PC-3 (cell line): ENCODE results near the gene SLC6A3. TPM values are rescaled to one million over a fixed set of nuclear protein-coding genes. Genes with fewer than 3 reads are reported as not detected.
"Not testable (repeated sequence)": the region's sequence is repeated elsewhere in the genome, so short reads cannot be mapped to it uniquely, and the experiment has no call there.

Source experiments
- ATAC-seq: fragments of 200-7000 bp; cut with Tn5 transposase; 2 replicates; pipeline ENCODE4 v1.9.1; 2020; ENCODE audit warnings: mild to moderate bottlenecking, moderate library complexity
- BruUV-seq: library from RNA; stranded (reverse); fragments of 400-500 nt; replicated peaks from 2 replicates; lab custom pipeline; 2021; lab: Mats Ljungman, UMichigan
- CTCF ChIA-PET: fragments of 300-600 bp; sonication (Branson Sonifier 250); formaldehyde crosslinking; loops from one replicate; lab custom pipeline; 2022; ENCODE audit warnings: antibody characterized with exemption; lab: Charles Lee
- POLR2A ChIA-PET: fragments of 300-600 bp; sonication (Branson Sonifier 250); formaldehyde crosslinking; loops from one replicate; lab custom pipeline; 2022; ENCODE audit warnings: antibody characterized with exemption; ENCODE audit not compliant: unreplicated experiment; lab: Charles Lee
- DNase-seq: peaks from one replicate; pipeline ENCODE4 v3.0.0-alpha.2; 2015
- H2AFZ ChIP-seq: fragments of 300-600 bp; sonication (generic); 2 replicates; pipeline ENCODE4 v1.6.0; 2016; ENCODE audit warnings: antibody characterized with exemption, low read length
- H3F3A ChIP-seq: fragments of 300-600 bp; sonication (generic); one replicate; pipeline ENCODE4 v1.6.0; 2017; ENCODE audit warnings: antibody characterized with exemption, low read length, control low read depth, mild to moderate bottlenecking; ENCODE audit not compliant: unreplicated experiment
- H3K27ac ChIP-seq: fragments of 300-600 bp; sonication (generic); 2 replicates; pipeline ENCODE4 v1.5.1; 2016; ENCODE audit warnings: mild to moderate bottlenecking, low read length
- H3K27me3 ChIP-seq: fragments of 300-600 bp; sonication (generic); 2 replicates; pipeline ENCODE4 v1.6.1; 2016; ENCODE audit warnings: low read length, mixed read lengths
- H3K36me3 ChIP-seq: fragments of 300-600 bp; sonication (generic); 2 replicates; pipeline ENCODE4 v1.6.1; 2016; ENCODE audit warnings: low read depth, mixed run types, low read length, mixed read lengths
- H3K4me1 ChIP-seq: fragments of 300-600 bp; sonication (generic); 2 replicates; pipeline ENCODE4 v1.5.1; 2016; ENCODE audit warnings: low read length; ENCODE audit not compliant: insufficient read depth
- H3K4me2 ChIP-seq: fragments of 300-600 bp; sonication (generic); 2 replicates; pipeline ENCODE4 v1.6.0; 2016; ENCODE audit warnings: low read length
- H3K4me3 ChIP-seq: fragments of 300-600 bp; sonication (generic); 2 replicates; pipeline ENCODE4 v1.5.1; 2016; ENCODE audit warnings: mild to moderate bottlenecking, low read length, mixed read lengths
- H3K79me2 ChIP-seq: fragments of 300-600 bp; sonication (generic); 2 replicates; pipeline ENCODE4 v1.6.1; 2017; ENCODE audit warnings: low read length, mixed read lengths
- H3K9ac ChIP-seq: fragments of 300-600 bp; sonication (generic); 2 replicates; pipeline ENCODE4 v1.6.0; 2016; ENCODE audit warnings: mild to moderate bottlenecking, low read length
- H3K9me2 ChIP-seq: fragments of 300-600 bp; sonication (generic); replicated peaks from 2 replicates; pipeline ENCODE4 v1.6.1; 2016; ENCODE audit warnings: mixed run types, low read length, mixed read lengths
- H3K9me3 ChIP-seq: fragments of 300-600 bp; sonication (generic); 2 replicates; pipeline ENCODE4 v1.6.1; 2016; ENCODE audit warnings: low read length, mixed read lengths
- H4K20me1 ChIP-seq: fragments of 300-600 bp; sonication (generic); 2 replicates; pipeline ENCODE4 v1.6.1; 2016; ENCODE audit warnings: low read length, mixed read lengths
- CTCF ChIP-seq: fragments of 300-600 bp; sonication (generic); conservative IDR thresholded peaks from 2 replicates; pipeline ENCODE4 v1.5.1; 2017; ENCODE audit warnings: antibody characterized with exemption, low read depth, mild to moderate bottlenecking, low read length
- EZH2 ChIP-seq: fragments of 300-600 bp; sonication (generic); IDR thresholded peaks from one replicate; pipeline ENCODE4 v1.6.1; 2017; ENCODE audit warnings: antibody characterized with exemption, mild to moderate bottlenecking, low read length; ENCODE audit not compliant: unreplicated experiment
- EZH2phosphoT487 ChIP-seq: fragments of 300-600 bp; sonication (generic); IDR thresholded peaks from 2 replicates; pipeline ENCODE4 v1.6.1; 2018; ENCODE audit warnings: mild to moderate bottlenecking, antibody characterized with exemption, low read length, borderline replicate concordance
- intact Hi-C: fragments of 100-400 bp; cut with micrococcal nuclease; formaldehyde crosslinking; loops from 2 replicates; pipeline ENCODE4 v1.9.0; 2023
- total RNA-seq: library from RNA; depleted of rRNA; stranded (reverse); fragments of >200 nt; gene quantifications from 2 replicates; pipeline ENCODE4 v1.2.3, GENCODE V29; 2014

SLC6A3 gene
- total RNA-seq, 1 experiment from 2014 or later, result not detected

GRCh38 chr5:1423901-1424603 lies 21.2 kb downstream of the SLC6A3 start:
- ATAC-seq, result no peak
- H3K27me3 ChIP-seq, result no peaks in the 10 kb centered on the region
- CTCF ChIA-PET, result no interaction called here

GRCh38 chr5:1422522-1422921 lies 22.7 kb downstream of the SLC6A3 start:
- H3K4me2 ChIP-seq, H4K20me1 ChIP-seq, DNase-seq, H3K9me2 ChIP-seq, H3K27ac ChIP-seq, BruUV-seq, H3K4me3 ChIP-seq, POLR2A ChIA-PET, H3K27me3 ChIP-seq, H3K4me1 ChIP-seq, H3K9me3 ChIP-seq, CTCF ChIA-PET, ATAC-seq, H3F3A ChIP-seq, intact Hi-C loops, H3K36me3 ChIP-seq, H2AFZ ChIP-seq, H3K79me2 ChIP-seq, H3K9ac ChIP-seq: not testable (repeated sequence)

More at GRCh38 chr5:1423901-1424603, 21.2 kb downstream of the SLC6A3 start:
- Histone ChIP-seq H3K9ac (no peak overlapping the region), H3K79me2 (no peaks in the 10 kb centered on the region), H3K27ac (no peak overlapping the region), H3K4me3 (no peak overlapping the region), H3F3A (no peaks in the 10 kb centered on the region), H3K9me3 (no peaks in the 10 kb centered on the region), H3K36me3 (no peaks in the 10 kb centered on the region), H2AFZ (no peak overlapping the region), H3K4me1 (no peaks in the 10 kb centered on the region), H3K9me2 (no peaks in the 10 kb centered on the region), H4K20me1 (no peaks in the 10 kb centered on the region), H3K4me2 (no peak overlapping the region)
- POLR2A ChIA-PET, result no interaction called here
- TF ChIP-seq EZH2, result no peak
- no peak for TF ChIP-seq EZH2phosphoT487
- no peak for TF ChIP-seq CTCF
- intact Hi-C loops, result no loop called here
- DNase-seq, result no peak
- BruUV-seq, result no TSS peak

- BruUV-seq, result no TSS peak
- ChIA-PET POLR2A (no interaction called here), CTCF (no interaction called here)
- TF ChIP-seq EZH2phosphoT487, result no peak
- TF ChIP-seq EZH2, result no peak
- TF ChIP-seq CTCF, result no peak
- H3K4me1 ChIP-seq, result no peaks in the 10 kb centered on the region
- no peak overlapping the region for H3K4me2 ChIP-seq
- no peaks in the 10 kb centered on the region for H3K79me2 ChIP-seq
- ATAC-seq (no peak), DNase-seq (no peak)
- no peaks in the 10 kb centered on the region for H4K20me1 ChIP-seq
- intact Hi-C loops, result no loop called here
- no peaks in the 10 kb centered on the region for H3K9me3 ChIP-seq
- H2AFZ ChIP-seq, result no peak overlapping the region
- H3K27me3 ChIP-seq, result no peaks in the 10 kb centered on the region
- no peak overlapping the region for H3K9ac ChIP-seq
- no peaks in the 10 kb centered on the region for H3F3A ChIP-seq
- H3K36me3 ChIP-seq, result no peaks in the 10 kb centered on the region
- no peaks in the 10 kb centered on the region for H3K9me2 ChIP-seq
- H3K27ac ChIP-seq, result no peak overlapping the region
- H3K4me3 ChIP-seq, result no peak overlapping the region
These were observed 23.5 kb downstream of the SLC6A3 start for GRCh38 chr5:1421521-1422341.
